ENCODE data around the gene LBR.

The LBR gene

DNA sequence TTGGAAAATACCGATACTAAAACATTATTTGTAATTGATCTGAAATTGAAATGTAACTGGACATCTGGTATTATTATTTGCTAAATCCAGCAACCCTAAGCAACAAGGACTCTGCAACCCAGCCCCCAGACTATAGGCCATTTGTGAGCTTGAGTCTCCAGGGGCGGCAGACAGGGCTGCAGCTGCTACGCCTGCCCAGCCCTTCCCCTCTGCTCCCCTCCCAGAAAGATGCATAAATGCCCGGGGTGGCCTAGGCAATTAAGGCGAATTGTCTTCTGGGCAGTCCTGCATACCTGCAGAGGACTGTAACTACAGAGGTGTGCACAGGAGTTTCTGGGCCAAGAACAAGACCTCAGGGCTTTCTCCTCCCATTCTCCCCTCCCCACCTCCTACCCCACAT is 41.2 kb upstream of the LBR start:
- Mint-ChIP-seq H3K4me3 (no peak overlapping the region), H3K36me3 (ENCODE audit: low read depth) (no peaks in the 10 kb centered on the region), H3K27ac (no peak overlapping the region), H3K9me3 (peaks cover 4% of the 10 kb centered on the region), H3K4me1 (peaks cover 55% of the 10 kb centered on the region), H3K27me3 (ENCODE audit: low read depth, poor library complexity) (peaks cover 9% of the 10 kb centered on the region)
- TF ChIP-seq, protein P1, sequence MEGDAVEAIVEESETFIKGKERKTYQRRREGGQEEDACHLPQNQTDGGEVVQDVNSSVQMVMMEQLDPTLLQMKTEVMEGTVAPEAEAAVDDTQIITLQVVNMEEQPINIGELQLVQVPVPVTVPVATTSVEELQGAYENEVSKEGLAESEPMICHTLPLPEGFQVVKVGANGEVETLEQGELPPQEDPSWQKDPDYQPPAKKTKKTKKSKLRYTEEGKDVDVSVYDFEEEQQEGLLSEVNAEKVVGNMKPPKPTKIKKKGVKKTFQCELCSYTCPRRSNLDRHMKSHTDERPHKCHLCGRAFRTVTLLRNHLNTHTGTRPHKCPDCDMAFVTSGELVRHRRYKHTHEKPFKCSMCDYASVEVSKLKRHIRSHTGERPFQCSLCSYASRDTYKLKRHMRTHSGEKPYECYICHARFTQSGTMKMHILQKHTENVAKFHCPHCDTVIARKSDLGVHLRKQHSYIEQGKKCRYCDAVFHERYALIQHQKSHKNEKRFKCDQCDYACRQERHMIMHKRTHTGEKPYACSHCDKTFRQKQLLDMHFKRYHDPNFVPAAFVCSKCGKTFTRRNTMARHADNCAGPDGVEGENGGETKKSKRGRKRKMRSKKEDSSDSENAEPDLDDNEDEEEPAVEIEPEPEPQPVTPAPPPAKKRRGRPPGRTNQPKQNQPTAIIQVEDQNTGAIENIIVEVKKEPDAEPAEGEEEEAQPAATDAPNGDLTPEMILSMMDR (IDR thresholded peaks at IDR 0.05): no peak
- no peak for DNase-seq

DNA sequence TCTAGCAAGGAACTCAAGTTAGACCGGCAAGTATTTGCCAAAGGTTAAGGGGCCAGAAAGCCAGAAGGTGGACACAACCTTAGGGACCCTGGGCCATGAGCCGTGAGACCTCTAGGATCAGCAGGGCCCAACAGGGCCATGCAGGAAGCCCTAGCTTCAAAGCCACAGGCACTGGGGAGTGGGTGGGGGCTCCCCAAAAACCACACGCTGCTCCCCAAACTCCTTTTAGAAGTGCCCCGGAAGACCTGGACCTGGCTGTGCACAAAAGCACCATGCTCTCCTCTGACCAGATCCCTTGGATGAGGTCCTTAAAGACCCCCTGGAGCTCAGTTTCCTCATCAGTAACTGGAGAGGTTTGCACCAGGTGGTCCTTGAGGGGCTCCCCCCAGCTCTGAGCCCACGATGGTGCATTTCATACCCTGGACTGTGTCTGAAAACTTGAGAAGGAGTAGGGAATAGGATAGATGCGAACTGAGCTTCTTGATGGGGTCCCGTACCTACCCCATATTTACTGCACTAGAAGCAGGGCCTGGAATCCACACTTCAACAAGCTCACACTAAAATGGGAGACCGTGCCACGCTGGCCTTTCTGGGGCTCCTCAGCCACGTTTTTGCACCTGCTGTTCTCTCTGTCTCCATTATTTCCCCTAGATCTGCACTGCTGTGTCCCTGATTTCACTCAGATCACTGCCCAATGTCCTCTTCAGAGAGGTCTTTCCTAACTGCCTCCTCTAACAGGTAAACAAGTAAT is 40.6 kb upstream of the LBR start:
- Mint-ChIP-seq H3K27ac (no peak overlapping the region), H3K9me3 (peaks cover under 1% of the 10 kb centered on the region), H3K4me1 (peaks cover 56% of the 10 kb centered on the region), H3K36me3 (ENCODE audit: low read depth) (no peaks in the 10 kb centered on the region), H3K4me3 (no peak overlapping the region), H3K27me3 (ENCODE audit: low read depth, poor library complexity) (peaks cover 9% of the 10 kb centered on the region)
- TF ChIP-seq, protein P1 (IDR thresholded peaks at IDR 0.05): no peak
- no peak for DNase-seq

DNA sequence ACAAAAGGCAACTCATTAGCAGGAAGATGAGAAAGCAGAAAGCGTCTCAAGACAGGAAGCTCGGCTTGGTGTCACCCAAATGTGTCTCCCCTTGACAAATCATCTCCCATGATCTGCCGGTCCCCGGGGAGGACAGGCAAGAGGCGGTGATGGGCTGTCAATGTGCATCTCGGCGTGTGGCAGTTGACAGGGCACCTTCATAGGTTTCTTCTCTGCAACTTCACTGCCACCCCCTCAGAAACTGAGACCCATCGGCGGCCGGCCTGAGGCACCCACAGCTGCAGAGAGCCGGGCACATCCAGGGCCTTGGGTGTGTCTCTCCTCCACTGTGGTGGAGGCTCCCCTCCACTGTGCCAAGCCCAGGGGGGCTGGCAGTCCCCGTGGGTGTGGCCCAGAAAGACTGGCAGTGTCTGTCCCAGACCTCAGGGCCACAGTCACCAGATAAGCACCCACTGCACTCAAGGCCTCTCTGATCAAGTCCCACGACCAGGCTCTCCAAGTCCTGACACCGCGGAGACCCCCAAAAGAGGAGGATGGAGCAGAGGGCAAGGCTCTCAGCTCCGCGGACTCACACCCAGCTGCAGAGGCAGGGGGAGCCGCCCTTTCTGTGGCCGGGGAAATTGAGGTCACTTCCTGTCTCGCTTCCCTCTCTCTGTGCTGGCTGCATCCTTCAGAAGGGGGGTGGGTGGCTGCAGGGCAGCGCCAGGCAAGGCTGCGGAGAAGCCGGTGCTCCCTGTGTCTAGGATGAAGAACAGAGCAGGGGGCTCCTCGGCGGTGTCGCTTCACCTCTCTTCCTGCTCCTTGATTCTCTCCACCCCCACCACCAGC is 39.6 kb upstream of the LBR start:
- Mint-ChIP-seq H3K9me3 (no peaks in the 10 kb centered on the region), H3K4me3 (no peak overlapping the region)
- no peak for DNase-seq

DNA sequence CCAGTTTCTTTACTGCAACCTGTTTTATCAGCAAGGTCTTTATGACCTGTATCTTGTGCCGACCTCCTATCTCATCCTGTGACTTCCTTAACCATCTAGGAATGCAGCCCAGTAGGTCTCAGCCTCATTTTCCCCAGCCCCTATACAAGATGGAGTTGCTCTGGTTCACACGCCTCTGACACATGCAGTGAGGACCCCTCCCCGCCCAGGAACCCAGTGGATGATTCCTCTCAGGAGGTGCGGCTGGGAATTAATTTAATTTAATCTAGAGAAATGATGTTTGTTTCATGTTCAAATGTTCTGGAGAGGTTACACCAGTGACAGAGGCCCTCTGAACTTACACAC is 39.0 kb upstream of the LBR start:
- Mint-ChIP-seq H3K4me1 (peaks cover 68% of the 10 kb centered on the region), H3K4me3 (no peak overlapping the region), H3K27me3 (ENCODE audit: low read depth, poor library complexity) (peaks cover 16% of the 10 kb centered on the region), H3K36me3 (ENCODE audit: low read depth) (no peaks in the 10 kb centered on the region), H3K27ac (no peak overlapping the region), H3K9me3 (no peaks in the 10 kb centered on the region)
- no peak for DNase-seq
- TF ChIP-seq, protein P1 (IDR thresholded peaks at IDR 0.05): no peak

More for the DNA sequence above, 39.6 kb upstream of the LBR start:
- no peak overlapping the region for H3K27ac Mint-ChIP-seq
- TF ChIP-seq, protein P1 (IDR thresholded peaks at IDR 0.05): no peak
- peaks cover 62% of the 10 kb centered on the region for H3K4me1 Mint-ChIP-seq
- no peaks in the 10 kb centered on the region for H3K36me3 Mint-ChIP-seq (ENCODE audit: low read depth)
- peaks cover 16% of the 10 kb centered on the region for H3K27me3 Mint-ChIP-seq (ENCODE audit: low read depth, poor library complexity)

DNA sequence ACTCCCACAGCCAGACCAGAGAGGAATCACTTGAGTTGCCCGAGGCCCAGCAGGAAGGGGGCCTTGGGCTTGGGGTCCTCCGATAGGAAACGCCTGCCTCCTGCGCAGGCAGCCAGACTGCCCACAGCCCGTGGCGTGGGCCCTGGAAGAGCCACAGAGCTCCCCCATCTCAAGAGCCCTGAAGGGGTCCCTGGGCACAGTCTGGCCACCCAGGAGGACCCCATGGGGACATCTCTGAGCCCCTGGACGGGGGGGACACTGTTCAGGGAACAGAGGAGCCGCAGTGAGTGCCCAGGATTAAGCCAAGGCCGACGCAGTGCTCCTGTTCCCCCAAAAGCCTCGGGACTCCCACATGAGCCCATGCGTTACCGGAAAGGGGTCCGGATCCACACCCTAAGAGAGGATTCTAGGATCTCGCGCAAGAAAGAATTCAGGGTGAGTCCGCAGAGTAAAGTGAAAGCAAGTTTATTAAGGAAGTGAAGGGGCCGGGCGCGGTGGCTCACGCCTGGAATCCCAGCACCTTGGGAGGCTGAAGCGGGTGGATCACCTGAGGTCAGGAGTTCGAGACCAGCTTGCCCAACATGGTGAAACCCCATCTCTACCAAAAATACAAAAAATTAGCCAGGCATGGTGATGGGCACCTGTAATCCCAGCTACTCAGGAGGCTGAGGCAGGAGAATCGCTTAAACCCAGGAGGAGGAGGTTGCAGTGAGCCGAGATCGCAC is 38.1 kb upstream of the LBR start:
- H3K27me3 Mint-ChIP-seq (ENCODE audit: low read depth, poor library complexity): peaks cover 16% of the 10 kb centered on the region
- peaks cover 73% of the 10 kb centered on the region for H3K4me1 Mint-ChIP-seq
- no peaks in the 10 kb centered on the region for H3K9me3 Mint-ChIP-seq
- no peak overlapping the region for H3K27ac Mint-ChIP-seq
- H3K4me3 Mint-ChIP-seq: no peak overlapping the region
- no peaks in the 10 kb centered on the region for H3K36me3 Mint-ChIP-seq (ENCODE audit: low read depth)
- DNase-seq: no peak
- TF ChIP-seq, protein P1 (IDR thresholded peaks at IDR 0.05): no peak
